Measurements from ENCODE around the gene PAAF1.

DNA sequence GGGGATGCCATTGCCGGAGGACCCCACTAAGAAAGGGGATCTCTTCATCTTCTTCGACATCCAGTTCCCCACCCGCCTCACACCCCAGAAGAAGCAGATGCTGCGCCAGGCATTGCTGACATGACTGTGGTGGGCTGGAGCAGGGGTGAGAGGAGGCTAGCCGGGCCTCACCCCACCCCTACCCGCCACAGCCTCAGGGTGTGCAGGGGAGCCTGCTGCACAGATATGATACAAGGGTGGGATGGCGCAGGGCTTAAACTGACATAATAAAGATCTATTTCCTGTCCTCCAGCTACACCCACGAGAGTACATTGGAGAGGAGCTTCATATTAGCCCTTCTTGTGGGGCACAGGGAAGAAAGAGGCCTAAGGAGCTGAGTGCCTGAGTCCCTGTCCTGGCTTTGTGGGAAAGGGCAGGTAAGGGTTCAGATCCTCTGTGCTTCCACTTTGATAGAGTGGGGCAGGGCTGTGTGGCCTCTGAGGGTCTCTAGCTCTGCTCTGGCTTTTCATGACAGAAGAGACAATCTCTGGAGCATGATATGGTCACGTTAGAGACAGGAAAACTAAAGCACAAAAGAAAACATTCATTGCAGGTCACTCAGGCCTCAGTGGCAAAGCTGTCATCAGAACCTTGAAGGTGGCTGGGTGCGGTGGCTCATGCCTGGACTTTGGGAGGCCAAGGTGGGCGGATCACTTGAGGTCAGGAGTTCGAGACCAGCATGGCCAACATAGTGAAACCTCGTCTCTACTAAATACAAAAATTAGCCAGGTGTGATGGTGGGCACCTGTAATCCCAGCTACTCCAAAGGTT is 93.4 kb downstream of the PAAF1 start:
- TF ChIP-seq, protein P1, sequence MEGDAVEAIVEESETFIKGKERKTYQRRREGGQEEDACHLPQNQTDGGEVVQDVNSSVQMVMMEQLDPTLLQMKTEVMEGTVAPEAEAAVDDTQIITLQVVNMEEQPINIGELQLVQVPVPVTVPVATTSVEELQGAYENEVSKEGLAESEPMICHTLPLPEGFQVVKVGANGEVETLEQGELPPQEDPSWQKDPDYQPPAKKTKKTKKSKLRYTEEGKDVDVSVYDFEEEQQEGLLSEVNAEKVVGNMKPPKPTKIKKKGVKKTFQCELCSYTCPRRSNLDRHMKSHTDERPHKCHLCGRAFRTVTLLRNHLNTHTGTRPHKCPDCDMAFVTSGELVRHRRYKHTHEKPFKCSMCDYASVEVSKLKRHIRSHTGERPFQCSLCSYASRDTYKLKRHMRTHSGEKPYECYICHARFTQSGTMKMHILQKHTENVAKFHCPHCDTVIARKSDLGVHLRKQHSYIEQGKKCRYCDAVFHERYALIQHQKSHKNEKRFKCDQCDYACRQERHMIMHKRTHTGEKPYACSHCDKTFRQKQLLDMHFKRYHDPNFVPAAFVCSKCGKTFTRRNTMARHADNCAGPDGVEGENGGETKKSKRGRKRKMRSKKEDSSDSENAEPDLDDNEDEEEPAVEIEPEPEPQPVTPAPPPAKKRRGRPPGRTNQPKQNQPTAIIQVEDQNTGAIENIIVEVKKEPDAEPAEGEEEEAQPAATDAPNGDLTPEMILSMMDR (conservative IDR thresholded peaks at IDR 0.05; ENCODE audit: low read depth in 2 of 2) = no peak
- no peak for TF ChIP-seq EZH2 (IDR thresholded peaks at IDR 0.05; ENCODE audit: low read depth, unreplicated experiment)
- no peak for TF ChIP-seq POLR2AphosphoS5 (IDR thresholded peaks at IDR 0.05; ENCODE audit: low read depth)
- TF ChIP-seq, protein P2, sequence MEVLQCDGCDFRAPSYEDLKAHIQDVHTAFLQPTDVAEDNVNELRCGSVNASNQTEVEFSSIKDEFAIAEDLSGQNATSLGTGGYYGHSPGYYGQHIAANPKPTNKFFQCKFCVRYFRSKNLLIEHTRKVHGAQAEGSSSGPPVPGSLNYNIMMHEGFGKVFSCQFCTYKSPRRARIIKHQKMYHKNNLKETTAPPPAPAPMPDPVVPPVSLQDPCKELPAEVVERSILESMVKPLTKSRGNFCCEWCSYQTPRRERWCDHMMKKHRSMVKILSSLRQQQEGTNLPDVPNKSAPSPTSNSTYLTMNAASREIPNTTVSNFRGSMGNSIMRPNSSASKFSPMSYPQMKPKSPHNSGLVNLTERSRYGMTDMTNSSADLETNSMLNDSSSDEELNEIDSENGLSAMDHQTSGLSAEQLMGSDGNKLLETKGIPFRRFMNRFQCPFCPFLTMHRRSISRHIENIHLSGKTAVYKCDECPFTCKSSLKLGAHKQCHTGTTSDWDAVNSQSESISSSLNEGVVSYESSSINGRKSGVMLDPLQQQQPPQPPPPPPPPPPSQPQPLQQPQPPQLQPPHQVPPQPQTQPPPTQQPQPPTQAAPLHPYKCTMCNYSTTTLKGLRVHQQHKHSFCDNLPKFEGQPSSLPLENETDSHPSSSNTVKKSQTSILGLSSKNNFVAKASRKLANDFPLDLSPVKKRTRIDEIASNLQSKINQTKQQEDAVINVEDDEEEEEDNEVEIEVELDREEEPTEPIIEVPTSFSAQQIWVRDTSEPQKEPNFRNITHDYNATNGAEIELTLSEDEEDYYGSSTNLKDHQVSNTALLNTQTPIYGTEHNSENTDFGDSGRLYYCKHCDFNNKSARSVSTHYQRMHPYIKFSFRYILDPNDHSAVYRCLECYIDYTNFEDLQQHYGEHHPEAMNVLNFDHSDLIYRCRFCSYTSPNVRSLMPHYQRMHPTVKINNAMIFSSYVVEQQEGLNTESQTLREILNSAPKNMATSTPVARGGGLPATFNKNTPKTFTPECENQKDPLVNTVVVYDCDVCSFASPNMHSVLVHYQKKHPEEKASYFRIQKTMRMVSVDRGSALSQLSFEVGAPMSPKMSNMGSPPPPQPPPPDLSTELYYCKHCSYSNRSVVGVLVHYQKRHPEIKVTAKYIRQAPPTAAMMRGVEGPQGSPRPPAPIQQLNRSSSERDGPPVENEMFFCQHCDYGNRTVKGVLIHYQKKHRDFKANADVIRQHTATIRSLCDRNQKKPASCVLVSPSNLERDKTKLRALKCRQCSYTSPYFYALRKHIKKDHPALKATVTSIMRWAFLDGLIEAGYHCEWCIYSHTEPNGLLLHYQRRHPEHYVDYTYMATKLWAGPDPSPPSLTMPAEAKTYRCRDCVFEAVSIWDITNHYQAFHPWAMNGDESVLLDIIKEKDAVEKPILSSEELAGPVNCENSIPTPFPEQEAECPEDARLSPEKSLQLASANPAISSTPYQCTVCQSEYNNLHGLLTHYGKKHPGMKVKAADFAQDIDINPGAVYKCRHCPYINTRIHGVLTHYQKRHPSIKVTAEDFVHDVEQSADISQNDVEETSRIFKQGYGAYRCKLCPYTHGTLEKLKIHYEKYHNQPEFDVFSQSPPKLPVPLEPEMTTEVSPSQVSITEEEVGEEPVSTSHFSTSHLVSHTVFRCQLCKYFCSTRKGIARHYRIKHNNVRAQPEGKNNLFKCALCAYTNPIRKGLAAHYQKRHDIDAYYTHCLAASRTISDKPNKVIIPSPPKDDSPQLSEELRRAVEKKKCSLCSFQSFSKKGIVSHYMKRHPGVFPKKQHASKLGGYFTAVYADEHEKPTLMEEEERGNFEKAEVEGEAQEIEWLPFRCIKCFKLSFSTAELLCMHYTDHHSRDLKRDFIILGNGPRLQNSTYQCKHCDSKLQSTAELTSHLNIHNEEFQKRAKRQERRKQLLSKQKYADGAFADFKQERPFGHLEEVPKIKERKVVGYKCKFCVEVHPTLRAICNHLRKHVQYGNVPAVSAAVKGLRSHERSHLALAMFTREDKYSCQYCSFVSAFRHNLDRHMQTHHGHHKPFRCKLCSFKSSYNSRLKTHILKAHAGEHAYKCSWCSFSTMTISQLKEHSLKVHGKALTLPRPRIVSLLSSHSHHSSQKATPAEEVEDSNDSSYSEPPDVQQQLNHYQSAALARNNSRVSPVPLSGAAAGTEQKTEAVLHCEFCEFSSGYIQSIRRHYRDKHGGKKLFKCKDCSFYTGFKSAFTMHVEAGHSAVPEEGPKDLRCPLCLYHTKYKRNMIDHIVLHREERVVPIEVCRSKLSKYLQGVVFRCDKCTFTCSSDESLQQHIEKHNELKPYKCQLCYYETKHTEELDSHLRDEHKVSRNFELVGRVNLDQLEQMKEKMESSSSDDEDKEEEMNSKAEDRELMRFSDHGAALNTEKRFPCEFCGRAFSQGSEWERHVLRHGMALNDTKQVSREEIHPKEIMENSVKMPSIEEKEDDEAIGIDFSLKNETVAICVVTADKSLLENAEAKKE (CRISPR knock-in tag; IDR thresholded peaks at IDR 0.05) = no peak
- no peak for TF ChIP-seq NANOG (IDR thresholded peaks at IDR 0.05; ENCODE audit: borderline replicate concordance)
- TF ChIP-seq EZH2phosphoT487 (IDR thresholded peaks at IDR 0.05; ENCODE audit: unreplicated experiment) = no peak
- no peak for TF ChIP-seq CREB1 (CRISPR knock-in tag; IDR thresholded peaks at IDR 0.05; ENCODE audit: low read depth)
- TF ChIP-seq, protein P3, sequence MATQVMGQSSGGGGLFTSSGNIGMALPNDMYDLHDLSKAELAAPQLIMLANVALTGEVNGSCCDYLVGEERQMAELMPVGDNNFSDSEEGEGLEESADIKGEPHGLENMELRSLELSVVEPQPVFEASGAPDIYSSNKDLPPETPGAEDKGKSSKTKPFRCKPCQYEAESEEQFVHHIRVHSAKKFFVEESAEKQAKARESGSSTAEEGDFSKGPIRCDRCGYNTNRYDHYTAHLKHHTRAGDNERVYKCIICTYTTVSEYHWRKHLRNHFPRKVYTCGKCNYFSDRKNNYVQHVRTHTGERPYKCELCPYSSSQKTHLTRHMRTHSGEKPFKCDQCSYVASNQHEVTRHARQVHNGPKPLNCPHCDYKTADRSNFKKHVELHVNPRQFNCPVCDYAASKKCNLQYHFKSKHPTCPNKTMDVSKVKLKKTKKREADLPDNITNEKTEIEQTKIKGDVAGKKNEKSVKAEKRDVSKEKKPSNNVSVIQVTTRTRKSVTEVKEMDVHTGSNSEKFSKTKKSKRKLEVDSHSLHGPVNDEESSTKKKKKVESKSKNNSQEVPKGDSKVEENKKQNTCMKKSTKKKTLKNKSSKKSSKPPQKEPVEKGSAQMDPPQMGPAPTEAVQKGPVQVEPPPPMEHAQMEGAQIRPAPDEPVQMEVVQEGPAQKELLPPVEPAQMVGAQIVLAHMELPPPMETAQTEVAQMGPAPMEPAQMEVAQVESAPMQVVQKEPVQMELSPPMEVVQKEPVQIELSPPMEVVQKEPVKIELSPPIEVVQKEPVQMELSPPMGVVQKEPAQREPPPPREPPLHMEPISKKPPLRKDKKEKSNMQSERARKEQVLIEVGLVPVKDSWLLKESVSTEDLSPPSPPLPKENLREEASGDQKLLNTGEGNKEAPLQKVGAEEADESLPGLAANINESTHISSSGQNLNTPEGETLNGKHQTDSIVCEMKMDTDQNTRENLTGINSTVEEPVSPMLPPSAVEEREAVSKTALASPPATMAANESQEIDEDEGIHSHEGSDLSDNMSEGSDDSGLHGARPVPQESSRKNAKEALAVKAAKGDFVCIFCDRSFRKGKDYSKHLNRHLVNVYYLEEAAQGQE (IDR thresholded peaks at IDR 0.05; ENCODE audit: unreplicated experiment) = no peak
- no peak for TF ChIP-seq JUNB (IDR thresholded peaks at IDR 0.05; ENCODE audit: unreplicated experiment)
- TF ChIP-seq ZNF331 (CRISPR knock-in tag; IDR thresholded peaks at IDR 0.05; ENCODE audit: low read depth) = no peak
- TF ChIP-seq, protein P4, sequence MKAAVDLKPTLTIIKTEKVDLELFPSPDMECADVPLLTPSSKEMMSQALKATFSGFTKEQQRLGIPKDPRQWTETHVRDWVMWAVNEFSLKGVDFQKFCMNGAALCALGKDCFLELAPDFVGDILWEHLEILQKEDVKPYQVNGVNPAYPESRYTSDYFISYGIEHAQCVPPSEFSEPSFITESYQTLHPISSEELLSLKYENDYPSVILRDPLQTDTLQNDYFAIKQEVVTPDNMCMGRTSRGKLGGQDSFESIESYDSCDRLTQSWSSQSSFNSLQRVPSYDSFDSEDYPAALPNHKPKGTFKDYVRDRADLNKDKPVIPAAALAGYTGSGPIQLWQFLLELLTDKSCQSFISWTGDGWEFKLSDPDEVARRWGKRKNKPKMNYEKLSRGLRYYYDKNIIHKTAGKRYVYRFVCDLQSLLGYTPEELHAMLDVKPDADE (IDR thresholded peaks at IDR 0.05) = no peak
- no peak for TF ChIP-seq ZNF114 (CRISPR knock-in tag; IDR thresholded peaks at IDR 0.05)
- TF ChIP-seq STAT1 (IDR thresholded peaks at IDR 0.05; ENCODE audit: unreplicated experiment) = no peak
